Sigmoid colon (tissue), 7 donors: ENCODE measurements around the gene APOBEC2. TPM values are rescaled to one million over a fixed set of nuclear protein-coding genes. Genes with fewer than 3 reads are reported as not detected.

Experiments used
- DNase-seq: peaks from one replicate; pipeline ENCODE4 v3.0.0-alpha.2; 2019
- H3K27ac ChIP-seq, 4 donors: fragments of 200-600 bp; sonication (generic); one replicate each; pipeline ENCODE4 v1.5.1; 2016 to 2019; ENCODE audit warnings: mild to moderate bottlenecking in 1 of 4
- H3K27me3 ChIP-seq, 3 donors: fragments of 200-600 bp; sonication (generic); one replicate each; pipeline ENCODE4 v1.5.1; 2019; ENCODE audit warnings: mild to moderate bottlenecking in 1 of 3
- H3K36me3 ChIP-seq, 4 donors: fragments of 200-600 bp; sonication (generic); one replicate each; pipeline ENCODE4 v1.5.1; 2016 to 2019
- H3K4me1 ChIP-seq, 4 donors: fragments of 200-600 bp; sonication (generic); one replicate each; pipeline ENCODE4 v1.5.1; 2017 to 2019
- H3K4me3 ChIP-seq, 4 donors: fragments of 200-600 bp; sonication (generic); one replicate each; pipeline ENCODE4 v1.5.1; 2017 to 2019; ENCODE audit warnings: mild to moderate bottlenecking in 2 of 4, moderate library complexity in 1 of 4
- H3K9me3 ChIP-seq, 4 donors: fragments of 200-600 bp in 3 of 4; sonication (generic) in 3 of 4; one replicate each; pipeline versions ENCODE4 v1.5.1 to v1.6.1; 2013 to 2019
- CTCF ChIP-seq, 4 experiments: fragments of 450-650 bp in 3 of 4; fragments of 200-600 bp in 1 of 4; IDR thresholded peaks; one replicate each; pipeline ENCODE4 v1.5.1; 2016 to 2019; ENCODE audit warnings: antibody characterized with exemption in 4 of 4, mild to moderate bottlenecking in 3 of 4, moderate library complexity in 2 of 4
- EP300 ChIP-seq, 4 donors: sonication (generic); formaldehyde crosslinking; IDR thresholded peaks; one replicate each; pipeline ENCODE4 v1.6.1; 2017; ENCODE audit warnings: antibody characterized with exemption in 4 of 4
- POLR2A ChIP-seq, 2 donors: fragments of 450-650 bp; IDR thresholded peaks; one replicate each; pipeline ENCODE4 v1.6.1; 2016; ENCODE audit warnings: antibody characterized with exemption in 2 of 2, mild to moderate bottlenecking in 2 of 2, moderate library complexity in 2 of 2
- POLR2AphosphoS5 ChIP-seq, 4 donors: sonication (generic); formaldehyde crosslinking; IDR thresholded peaks; one replicate each; pipeline ENCODE4 v1.6.1; 2017; ENCODE audit warnings: antibody characterized with exemption in 4 of 4
- WGBS, 2 donors: extraction: QIAGEN DNeasy Blood & Tissue Kit; methylation state at CpG; one replicate each; pipeline ENCODE4 v1.1.7; 2013; 5-methylcytosine and 5-hydroxymethylcytosine counted together
- intact Hi-C: fragments of 100-400 bp; cut with DNase I; formaldehyde crosslinking; loops from one replicate; pipeline ENCODE4 v1.15.1; 2023
- polyA plus RNA-seq, 3 donors: library from polyadenylated mRNA; stranded (reverse); fragments of 200-250 nt; gene quantifications; one replicate each; pipeline ENCODE4 v1.2.3, GENCODE V29; 2013
- total RNA-seq, 4 donors: library from RNA; depleted of rRNA; stranded (reverse); fragments of >200 nt; gene quantifications; one replicate each; pipeline ENCODE4 v1.1.0, GENCODE V29; 2016
- donor health status: healthy with polysubstance abuse.
- donor health status: Bipolar disorder and iron deficiency.
- donor health status: healthy.

APOBEC2 gene
- total and polyA plus RNA-seq, 7 donors, result 0.20 to 1.1 (median 0.68) TPM; not detected in 2

DNA sequence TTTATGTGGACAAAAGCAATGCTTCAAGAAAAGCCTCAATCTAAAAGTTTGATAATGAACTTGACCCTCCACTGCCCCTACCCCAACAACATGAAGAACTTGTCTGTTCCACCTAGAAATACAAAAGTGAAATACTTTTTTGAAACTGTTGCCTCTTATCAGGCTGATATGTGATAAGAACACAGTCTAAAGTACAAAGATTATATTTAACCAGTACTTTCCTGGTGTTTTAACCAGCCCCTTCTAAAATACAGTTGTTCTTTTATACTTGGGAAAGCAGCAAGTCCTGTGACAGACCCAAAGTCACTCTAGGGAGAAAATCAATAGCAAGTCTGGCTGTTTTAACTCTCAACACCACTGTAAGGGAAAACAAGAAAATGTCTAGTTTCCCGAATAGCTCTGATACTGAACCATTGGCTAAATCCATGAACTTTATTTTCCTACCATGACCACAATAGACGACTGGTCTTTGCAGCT is 12.6 kb downstream of the APOBEC2 start:
- H3K27me3 ChIP-seq, result no peaks in the 10 kb centered on the region
- no peak for DNase-seq
- H3K27ac ChIP-seq, result no peak overlapping the region
- H3K36me3 ChIP-seq, result peaks cover 7 to 62% (median 9%) of the 10 kb centered on the region in 4 donors
- H3K9me3 ChIP-seq, result no peaks in the 10 kb centered on the region
- peaks cover 0 to 8% (median 3%) of the 10 kb centered on the region in 4 donors for H3K4me1 ChIP-seq
- WGBS, 2 donors, result 21 to 78% methylated on average over 2 of the region's 2 CpGs
- H3K4me3 ChIP-seq, result no peak overlapping the region
- intact Hi-C loops, result loop anchor here (2.0 to 10.0 kb wide), 4 partner anchors 37 to 1081 kb away; no protein-coding TSS in a partner anchor
- TF ChIP-seq POLR2A (IDR thresholded peaks at IDR 0.05) (no peak), POLR2AphosphoS5 (IDR thresholded peaks at IDR 0.05) (no peak), EP300 (IDR thresholded peaks at IDR 0.05) (no peak), CTCF (IDR thresholded peaks at IDR 0.05) (no peak)

DNA sequence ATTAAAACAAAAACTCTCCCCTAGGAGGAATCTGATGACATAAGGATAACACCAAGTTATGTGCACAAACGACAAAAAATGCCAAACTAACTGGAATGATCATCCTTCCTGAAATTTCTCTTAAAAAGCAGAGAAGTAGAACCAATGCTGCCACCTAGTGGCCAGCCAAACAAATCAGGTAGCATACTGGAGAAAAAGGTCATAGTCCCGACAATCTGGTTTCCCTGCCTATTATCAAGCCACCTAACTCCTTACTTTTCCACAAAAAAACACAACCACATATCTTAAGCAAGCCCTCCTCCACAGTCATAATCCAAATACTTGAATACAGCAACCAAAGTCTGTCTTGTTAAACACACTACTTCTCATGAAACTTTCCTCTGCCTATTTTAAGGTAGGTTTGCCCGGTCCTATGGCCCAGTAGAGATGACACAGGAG is 13.9 kb downstream of the APOBEC2 start:
- TF ChIP-seq POLR2AphosphoS5 (IDR thresholded peaks at IDR 0.05) (no peak), CTCF (IDR thresholded peaks at IDR 0.05) (peak; percentile 65 to 81 (median 72)), EP300 (IDR thresholded peaks at IDR 0.05) (no peak), POLR2A (IDR thresholded peaks at IDR 0.05) (no peak)
- intact Hi-C loops, result loop anchor here (2.0 to 10.0 kb wide), 4 partner anchors 38 to 1082 kb away; no protein-coding TSS in a partner anchor
- 28 to 32% methylated on average over 3 of the region's 3 CpGs for WGBS, 2 donors
- no peak overlapping the region for H3K27ac ChIP-seq
- DNase-seq, result peak; percentile 83
- H3K4me1 ChIP-seq, result peaks cover 0 to 15% (median 10%) of the 10 kb centered on the region in 4 donors
- H3K4me3 ChIP-seq, result no peak overlapping the region
- H3K27me3 ChIP-seq, result no peaks in the 10 kb centered on the region
- no peaks in the 10 kb centered on the region for H3K9me3 ChIP-seq
- H3K36me3 ChIP-seq, result peaks cover 6 to 54% (median 8%) of the 10 kb centered on the region in 4 donors

DNA sequence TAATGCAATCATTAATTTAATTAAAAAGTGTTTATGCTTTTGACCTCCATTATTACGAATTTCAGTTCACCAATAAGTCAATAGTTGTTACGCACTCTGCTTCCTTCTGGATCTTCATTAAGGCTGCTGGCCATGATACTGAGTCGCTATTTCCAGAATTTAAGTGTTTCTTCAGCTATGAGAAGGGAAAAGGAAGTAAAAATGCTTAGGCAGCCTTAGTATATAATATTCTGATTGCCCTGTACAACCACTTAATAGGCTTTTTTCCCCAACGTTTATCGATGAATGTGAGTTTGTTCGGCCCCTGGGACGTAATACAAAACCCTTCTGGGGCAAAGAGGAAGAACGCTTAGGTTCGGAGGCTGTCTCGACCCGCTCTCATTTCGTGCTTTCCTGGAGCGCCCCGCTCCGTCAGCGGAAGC is 18.5 kb downstream of the APOBEC2 start:
- Histone ChIP-seq H3K9me3 (no peaks in the 10 kb centered on the region), H3K27me3 (no peaks in the 10 kb centered on the region), H3K4me1 (peaks cover 0 to 32% (median 27%) of the 10 kb centered on the region in 4 donors), H3K36me3 (peaks cover 0 to 23% (median 3%) of the 10 kb centered on the region in 4 donors), H3K4me3 (peak overlapping the region; percentile 78 to 96 (median 90)), H3K27ac (peak overlapping the region; percentile 96 to 100 (median 99))
- WGBS, 2 donors, result 0 to 1% methylated on average over 16 of the region's 16 CpGs
- no peak for DNase-seq
- intact Hi-C loops, result loop anchor here (10.0 kb wide), 2 partner anchors 713 to 1957 kb away; partner anchors contain the start of genes PRICKLE4, SAYSD1 and TOMM6
- TF ChIP-seq CTCF (IDR thresholded peaks at IDR 0.05) (no peak), POLR2AphosphoS5 (IDR thresholded peaks at IDR 0.05) (peak in 1 of 4 donors; percentile 86), EP300 (IDR thresholded peaks at IDR 0.05) (no peak)

DNA sequence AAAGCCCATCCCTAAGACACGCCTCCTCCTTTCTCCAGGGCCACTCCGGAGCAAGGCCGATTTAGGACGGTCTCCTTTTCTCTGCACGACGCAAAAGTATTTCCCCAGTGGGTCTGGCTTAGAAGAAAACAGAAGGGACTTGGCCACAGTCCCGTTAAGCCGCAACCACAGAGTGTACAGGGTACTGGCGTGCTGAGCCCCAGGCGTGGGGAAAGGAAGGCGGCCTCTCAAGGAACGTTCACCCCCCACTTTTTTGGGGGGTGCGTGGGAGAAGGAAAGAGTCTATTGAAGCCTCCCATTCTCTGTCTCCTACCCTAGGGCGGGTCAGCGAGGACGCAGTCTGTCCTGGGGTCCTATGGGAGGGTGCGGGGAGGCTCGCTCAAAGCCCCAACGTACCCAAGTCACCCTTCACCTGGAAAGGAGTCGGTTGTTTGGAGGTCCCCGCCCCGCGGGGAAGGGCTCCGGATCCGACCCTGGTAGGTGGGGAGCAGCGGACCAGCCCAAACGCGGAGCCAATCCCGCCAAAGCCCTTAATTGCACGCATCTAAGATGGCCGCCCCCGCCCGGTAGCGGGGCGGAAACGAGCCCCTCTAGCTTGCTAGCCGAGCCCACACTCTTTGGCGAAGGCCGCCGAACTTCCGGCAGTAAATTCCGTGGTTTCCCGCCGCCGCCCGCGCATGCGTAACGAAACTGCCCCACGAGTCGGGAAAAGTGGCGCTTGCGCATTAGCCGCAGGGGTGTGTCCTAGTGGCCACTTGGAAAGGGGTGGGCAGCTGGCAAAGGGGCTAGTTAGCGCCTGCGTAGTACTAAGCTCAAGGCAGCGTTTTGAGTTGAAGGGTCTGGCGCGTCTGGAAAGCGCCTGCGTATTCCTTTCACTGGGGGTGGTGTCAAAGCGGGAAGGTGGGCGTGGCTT is 19.2 kb downstream of the APOBEC2 start, which contains the start of gene OARD1:
OARD1 (minus strand) TSS at position 434 of the 913 bp plus-strand sequence. CDS start 722 bp downstream, outside the sequence.
- Histone ChIP-seq H3K9me3 (no peaks in the 10 kb centered on the region), H3K36me3 (peaks cover 0 to 23% (median 3%) of the 10 kb centered on the region in 4 donors), H3K4me3 (peak within 1 kb of the TSS; percentile 78 to 96 (median 90)), H3K27me3 (no peaks in the 10 kb centered on the region), H3K4me1 (peaks cover 0 to 32% (median 27%) of the 10 kb centered on the region in 4 donors), H3K27ac (peak within 1 kb of the TSS; percentile 96 to 100 (median 99))
- peak; percentile 100 for DNase-seq
- intact Hi-C loops, result loop anchor here (10.0 kb wide), 2 partner anchors 713 to 1957 kb away; partner anchors contain the start of genes PRICKLE4, SAYSD1 and TOMM6
- WGBS, 2 donors, result 0% methylated on average over 63 of the region's 63 CpGs
- TF ChIP-seq POLR2A (IDR thresholded peaks at IDR 0.05) (peak; percentile 67 to 73), CTCF (IDR thresholded peaks at IDR 0.05) (peak in 1 of 4 experiments; percentile 23), EP300 (IDR thresholded peaks at IDR 0.05) (peak in 1 of 4 donors; percentile 68), POLR2AphosphoS5 (IDR thresholded peaks at IDR 0.05) (peak; percentile 78 to 87 (median 83))
